GM18517 (cell line): Measurements from ENCODE around the gene KRTAP3-2.
"Not testable (repeated sequence)": the region's sequence is repeated elsewhere in the genome, so short reads cannot be mapped to it uniquely, and the experiment has no call there.

Source experiments
- ATAC-seq: cut with Tn5 transposase; IDR thresholded peaks from one replicate; pipeline ENCODE4 v1.9.1; 2021; ENCODE audit warnings: mild to moderate bottlenecking, moderate library complexity; ENCODE audit not compliant: unreplicated experiment

Gene KRTAP3-2

GRCh38 chr17:40999563-40999962, at the start of gene KRTAP3-2:
Gene KRTAP3-2, minus strand, starts transcription at chr17:40999906. Its CDS starts 53 bp downstream, at chr17:40999853.
- not testable (repeated sequence) for ATAC-seq

DNA sequence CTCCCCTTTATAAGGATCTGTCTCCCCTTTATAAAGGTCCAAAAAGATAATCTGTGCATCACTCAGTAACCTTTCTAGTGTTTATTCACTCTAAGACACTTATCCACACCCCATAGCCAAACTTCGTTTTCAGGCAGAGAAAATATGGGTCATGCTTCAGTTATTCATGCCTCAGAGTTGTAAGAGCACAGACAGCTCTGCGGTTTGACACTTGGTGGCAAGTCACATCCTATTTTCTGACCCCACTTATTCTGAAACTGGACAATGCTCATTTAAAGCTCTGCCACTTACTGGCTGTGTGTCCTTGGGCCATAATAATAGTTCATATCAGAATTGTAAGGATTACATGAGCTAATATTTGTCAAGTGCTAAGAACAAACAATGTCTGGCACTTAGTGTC, 49.4 kb upstream of the KRTAP3-2 start:
- ATAC-seq, result no peak

DNA sequence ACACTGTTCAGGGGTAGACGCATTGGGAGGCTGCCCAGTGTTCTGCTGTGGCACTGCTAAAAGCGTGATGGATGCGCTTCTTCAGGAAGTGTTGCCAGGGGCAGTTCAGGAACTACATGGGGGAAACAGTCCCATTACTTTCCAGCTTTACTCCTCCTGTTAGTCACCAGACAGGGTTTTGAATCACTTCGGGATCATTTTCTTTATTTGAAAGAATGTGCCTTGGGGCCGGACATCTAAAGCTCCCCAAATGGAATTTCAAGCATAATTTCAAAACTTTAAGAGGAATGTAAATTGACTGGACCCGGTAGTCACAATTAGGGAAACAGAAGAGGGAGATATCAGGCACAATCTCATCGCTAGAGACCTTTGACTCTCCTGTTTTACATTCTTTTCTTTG, 48.7 kb upstream of the KRTAP3-2 start:
- no peak for ATAC-seq

GRCh38 chr17:41046735-41047465, 47.2 kb upstream of the KRTAP3-2 start, which contains the start of gene KRTAP2-1:
Gene KRTAP2-1, minus strand, starts transcription at chr17:41047316. Its CDS starts 49 bp downstream, at chr17:41047267.
- ATAC-seq, result not testable (repeated sequence)

- no peak for ATAC-seq
Measured at GRCh38 chr17:41042953-41043352, 43.2 kb upstream of the KRTAP3-2 start.

DNA sequence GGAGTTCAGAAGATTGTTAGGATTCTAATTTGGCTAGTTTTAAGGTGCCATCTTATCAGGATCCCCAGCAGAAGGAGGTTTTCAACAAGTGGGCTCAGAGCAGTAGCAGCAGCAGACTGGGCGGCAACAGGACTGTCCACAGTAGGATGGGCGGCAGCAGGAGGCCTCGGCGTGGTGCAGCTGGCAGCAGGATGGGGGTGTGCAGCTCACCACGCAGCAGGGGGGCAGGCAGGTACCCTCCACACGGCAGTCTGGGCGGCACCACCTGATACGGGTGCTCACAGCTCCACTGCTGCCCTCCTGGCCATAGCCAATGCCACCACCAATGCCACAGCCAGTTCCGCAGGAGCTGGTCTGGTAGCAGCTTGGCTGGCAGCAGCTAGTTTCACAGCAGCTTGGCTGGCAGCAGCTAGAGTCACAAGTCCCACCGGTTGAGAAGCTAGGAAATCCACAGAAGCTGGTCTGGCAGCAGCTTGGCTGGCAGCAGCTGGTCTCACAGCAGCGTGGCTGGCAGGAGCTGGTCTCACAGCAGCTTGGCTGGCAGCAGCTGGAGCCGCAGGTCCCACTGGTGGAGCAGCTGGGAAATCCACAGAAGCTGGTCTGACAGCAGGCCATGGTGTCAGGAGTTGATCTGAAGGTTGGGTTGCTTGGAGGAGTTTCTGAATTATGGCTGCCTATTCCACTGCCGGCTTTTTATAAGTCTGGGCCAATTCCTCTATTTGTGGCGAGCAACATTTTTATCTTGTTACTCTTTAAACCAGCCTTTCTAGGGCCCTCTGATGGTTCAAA, 41.3 kb upstream of the KRTAP3-2 start, which contains the start of gene KRTAP1-1:
Gene KRTAP1-1, minus strand, starts transcription at position 668 of the 789 bp plus-strand sequence. Its CDS starts 53 bp downstream, at position 615.
- ATAC-seq, result not testable (repeated sequence)

- ATAC-seq, result no peak
Measured at GRCh38 chr17:41037853-41038350, 38.2 kb upstream of the KRTAP3-2 start.

GRCh38 chr17:41034346-41034935, 34.7 kb upstream of the KRTAP3-2 start, which contains the start of gene KRTAP1-3:
Gene KRTAP1-3, minus strand, starts transcription at chr17:41034874. Its CDS starts 53 bp downstream, at chr17:41034821.
- ATAC-seq, result not testable (repeated sequence)

DNA sequence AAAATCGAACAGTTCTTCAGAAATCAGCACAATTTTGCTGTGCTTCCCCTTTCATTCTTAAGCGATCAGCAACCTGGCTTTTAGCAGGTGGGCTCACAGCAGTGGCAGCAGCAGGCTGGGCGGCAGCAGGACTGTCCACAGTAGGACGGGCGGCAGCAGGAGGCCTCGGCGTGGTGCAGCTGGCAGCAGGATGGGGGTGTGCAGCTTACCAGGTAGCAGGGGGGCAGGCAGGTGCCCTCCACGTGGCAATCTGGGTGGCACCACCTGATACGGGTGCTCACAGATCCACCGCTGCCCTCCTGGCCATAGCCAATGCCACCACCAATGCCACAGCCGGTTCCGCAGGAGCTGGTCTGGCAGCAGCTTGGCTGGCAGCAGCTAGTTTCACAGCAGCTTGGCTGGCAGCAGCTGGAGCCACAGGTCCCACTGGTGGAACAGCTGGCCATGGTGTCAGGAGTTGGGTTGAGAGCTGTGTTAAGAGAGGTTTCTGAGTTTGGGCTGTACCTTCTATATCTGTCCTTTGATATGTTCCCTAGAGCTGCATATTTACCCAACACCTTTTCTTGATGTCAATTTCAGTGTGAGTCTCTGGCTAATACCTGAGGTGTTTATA, 30.0 kb upstream of the KRTAP3-2 start, which contains the start of gene KRTAP1-4:
Gene KRTAP1-4, minus strand, starts transcription at position 563 of the 613 bp plus-strand sequence. Its CDS starts 117 bp downstream, at position 446.
- ATAC-seq, result no peak

- no peak for ATAC-seq
Measured at GRCh38 chr17:41026715-41027471, 27.2 kb upstream of the KRTAP3-2 start, which contains the start of gene KRTAP1-5. Gene KRTAP1-5, minus strand, starts transcription at chr17:41027208. Its CDS starts 53 bp downstream, at chr17:41027155.

DNA sequence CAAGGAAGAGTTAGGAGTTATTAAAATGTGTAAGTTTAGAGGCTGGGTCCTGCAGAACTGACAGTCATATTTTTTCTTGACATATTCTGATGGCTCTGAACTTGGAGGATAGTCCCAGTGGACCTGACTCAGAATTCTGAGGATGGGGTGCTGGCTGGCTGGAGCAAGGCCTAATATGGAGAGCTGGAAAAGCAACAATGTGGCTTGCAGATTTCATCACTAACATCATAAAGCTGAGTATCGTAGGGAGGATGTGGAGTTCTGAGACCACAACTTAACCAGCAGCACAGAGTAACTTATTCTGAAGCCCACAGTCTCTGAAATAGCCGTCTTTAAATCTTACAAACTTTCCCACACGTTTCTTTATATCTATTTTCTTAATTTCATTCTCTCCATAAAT, 25.0 kb upstream of the KRTAP3-2 start:
- no peak for ATAC-seq

DNA sequence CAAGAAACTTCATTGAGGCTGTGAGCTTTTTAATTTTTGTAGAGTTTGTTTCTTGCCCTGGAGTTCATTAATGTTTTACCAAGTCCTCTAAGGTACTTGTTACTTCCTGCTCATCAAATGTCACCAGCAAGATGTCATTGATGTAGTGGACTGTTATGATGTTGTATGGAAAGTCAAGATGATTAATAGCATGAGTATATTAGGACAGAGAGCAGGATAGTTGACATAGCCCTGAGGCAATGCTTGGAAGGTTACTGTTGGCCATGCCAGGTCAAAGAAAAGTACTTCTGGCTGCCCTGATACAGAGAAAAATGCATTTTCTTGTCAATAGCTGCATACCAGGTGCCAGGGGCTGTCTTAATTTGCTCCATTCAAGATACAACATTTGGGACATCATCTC, 20.6 kb upstream of the KRTAP3-2 start:
- ATAC-seq, result no peak

DNA sequence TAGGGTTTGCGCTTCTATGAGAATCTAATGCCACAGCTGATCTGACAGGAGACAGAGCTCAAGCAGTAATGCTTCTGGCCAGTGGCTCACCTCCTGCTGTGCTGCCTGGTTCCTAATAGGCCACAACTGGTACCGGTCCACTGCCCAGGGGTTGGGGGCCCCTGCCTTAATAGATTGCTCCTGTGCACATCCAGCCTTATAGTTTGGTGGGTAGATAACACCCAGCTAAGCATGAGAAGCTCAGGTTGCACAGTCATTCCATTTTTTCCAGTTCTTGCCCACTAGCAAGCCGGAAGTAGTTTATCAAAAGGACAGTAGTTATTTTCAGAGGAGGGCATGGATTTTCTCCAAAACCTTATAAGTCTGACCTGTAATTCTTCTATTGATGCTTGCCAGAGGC, 19.7 kb upstream of the KRTAP3-2 start:
- no peak for ATAC-seq

DNA sequence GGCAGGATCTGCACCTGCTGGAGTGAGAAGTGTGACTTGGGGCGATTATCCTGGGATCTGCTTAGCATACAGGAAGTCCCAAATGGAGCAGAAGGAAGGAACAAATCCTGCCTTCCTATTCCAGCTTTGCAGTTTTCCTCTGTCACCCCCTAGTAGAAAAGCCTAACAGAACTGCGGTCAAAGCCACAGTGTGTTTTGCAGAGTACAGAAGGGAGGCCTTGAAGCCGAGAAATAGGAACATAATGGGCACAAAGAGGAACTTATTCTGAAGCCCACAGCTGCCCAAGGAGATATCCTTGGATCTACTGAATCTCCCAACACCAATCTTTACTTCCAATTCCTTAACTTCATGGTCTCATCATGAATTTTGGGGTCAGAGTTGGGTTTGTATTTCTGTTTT, 18.8 kb upstream of the KRTAP3-2 start:
- no peak for ATAC-seq

GRCh38 chr17:41016578-41017215, 17.0 kb upstream of the KRTAP3-2 start:
- ATAC-seq, result no peak

- ATAC-seq, result no peak
Measured at GRCh38 chr17:41015454-41015853, 15.7 kb upstream of the KRTAP3-2 start.

GRCh38 chr17:41013606-41014005, 13.9 kb upstream of the KRTAP3-2 start:
- ATAC-seq, result no peak

- ATAC-seq, result no peak
Measured at GRCh38 chr17:41013181-41013580, 13.5 kb upstream of the KRTAP3-2 start.
